ENCODE results near the gene ARIH2.

- TF ChIP-seq CTCF (IDR thresholded peaks at IDR 0.05) (no peak), POLR2A (IDR thresholded peaks at IDR 0.05) (no peak), EP300 (IDR thresholded peaks at IDR 0.05) (no peak)
Observed at GRCh38 chr3:48991851-48992545, 73.4 kb downstream of the ARIH2 start.
